ENCODE data around the gene CEMIP.

CEMIP gene

DNA sequence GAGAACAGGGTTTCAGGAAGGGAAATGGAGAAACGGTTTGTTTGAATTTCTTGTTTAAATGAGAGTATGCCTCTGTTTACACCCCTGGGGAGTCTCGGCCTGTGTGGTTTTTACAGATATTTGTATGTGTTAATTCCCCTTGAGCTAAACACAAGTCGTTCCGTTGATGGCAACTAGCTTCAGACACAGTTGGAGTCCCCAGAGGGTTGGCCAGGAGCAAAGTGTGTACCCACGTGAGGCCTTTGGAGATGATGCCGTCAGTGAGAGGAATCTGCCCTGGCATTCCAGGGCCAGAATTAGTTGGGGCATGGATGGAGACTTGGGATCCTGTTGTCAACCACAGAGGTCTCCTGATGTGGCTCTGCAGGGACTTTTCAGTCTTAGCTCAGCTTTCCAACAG lies 44.0 kb downstream of the CEMIP start:
- no peak for DNase-seq (ENCODE audit: low read depth in 2 of 2)

DNA sequence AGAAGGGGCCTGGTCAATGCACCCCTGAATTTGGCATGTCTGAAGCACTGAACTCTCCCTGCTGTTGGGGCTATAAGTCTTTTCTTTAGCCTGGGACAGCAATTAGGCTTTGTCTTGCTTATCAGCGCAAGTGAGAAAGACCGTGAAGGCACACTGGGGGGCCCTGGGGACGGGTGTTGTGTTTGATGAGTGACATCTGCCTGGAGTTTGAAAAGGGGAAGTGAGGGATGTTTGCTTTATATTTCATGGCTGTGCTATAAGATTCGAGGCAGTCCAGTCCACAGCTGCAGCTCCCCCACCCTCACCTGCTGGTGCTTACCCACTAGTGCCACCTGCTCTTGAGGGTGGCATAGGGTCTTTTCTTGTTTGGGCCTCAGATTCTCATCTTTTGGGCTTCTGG lies 44.8 kb downstream of the CEMIP start:
- no peak for DNase-seq (ENCODE audit: low read depth in 2 of 2)

DNA sequence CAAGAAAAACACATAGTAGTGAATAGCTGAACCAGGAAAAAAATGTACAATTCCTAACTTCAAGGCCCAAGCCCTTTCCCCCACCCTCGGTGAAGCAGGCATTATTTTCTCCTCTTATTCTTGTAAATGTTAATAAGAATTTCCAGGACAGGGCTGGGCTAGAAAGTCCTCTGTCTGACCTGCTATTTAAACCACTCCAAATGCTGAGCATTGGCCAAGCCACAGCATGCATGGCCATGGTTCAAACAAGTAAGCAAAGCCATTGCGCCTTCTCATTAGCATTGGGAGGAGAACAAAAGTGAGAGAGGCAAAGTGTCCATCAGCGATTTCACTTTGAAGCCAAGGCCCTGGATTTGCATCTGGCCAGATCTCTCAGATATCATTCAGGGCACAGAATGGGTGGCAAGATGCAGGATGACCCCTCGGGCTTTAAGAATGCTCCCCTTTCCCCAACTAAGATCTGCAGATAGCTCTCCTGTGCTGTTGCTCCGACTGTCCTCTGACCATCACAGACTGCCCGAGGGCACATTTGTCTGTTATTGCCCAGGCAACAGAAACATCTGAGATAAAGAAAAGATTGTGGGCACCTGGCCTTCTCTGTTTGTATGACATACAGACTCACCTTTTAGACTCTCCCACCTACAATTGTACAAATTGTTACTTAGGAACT lies 46.3 kb downstream of the CEMIP start:
- no peak for DNase-seq (ENCODE audit: low read depth in 2 of 2)

GRCh38 chr15:80828796-80829195 lies 49.6 kb downstream of the CEMIP start:
- DNase-seq (ENCODE audit: low read depth in 2 of 2) = no peak

- no peak for DNase-seq (ENCODE audit: low read depth in 2 of 2)
These were observed 51.5 kb downstream of the CEMIP start for GRCh38 chr15:80830677-80831076.

DNA sequence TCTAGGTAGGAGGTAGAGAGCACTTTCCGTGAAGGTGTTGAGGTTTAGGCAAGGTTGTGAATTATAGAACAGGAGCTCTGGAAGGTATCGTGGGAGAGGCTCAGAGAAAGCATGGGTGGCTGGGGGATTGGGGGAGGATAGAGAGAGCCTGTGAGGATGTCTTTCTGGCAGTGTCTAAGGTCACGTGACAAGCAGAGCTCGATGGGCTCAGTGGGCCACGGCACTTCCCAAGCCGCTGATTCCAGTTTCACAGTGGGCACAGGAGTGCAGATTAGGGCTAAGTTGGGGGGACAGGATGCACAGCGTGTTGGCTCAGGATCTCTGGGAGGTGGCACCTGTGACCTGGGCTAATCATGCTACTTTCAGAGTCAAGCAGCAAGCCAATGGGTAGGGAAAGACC lies 52.0 kb downstream of the CEMIP start:
- DNase-seq (ENCODE audit: low read depth in 2 of 2) = no peak

GRCh38 chr15:80831606-80832224 lies 52.5 kb downstream of the CEMIP start:
- no peak for DNase-seq (ENCODE audit: low read depth in 2 of 2)

DNA sequence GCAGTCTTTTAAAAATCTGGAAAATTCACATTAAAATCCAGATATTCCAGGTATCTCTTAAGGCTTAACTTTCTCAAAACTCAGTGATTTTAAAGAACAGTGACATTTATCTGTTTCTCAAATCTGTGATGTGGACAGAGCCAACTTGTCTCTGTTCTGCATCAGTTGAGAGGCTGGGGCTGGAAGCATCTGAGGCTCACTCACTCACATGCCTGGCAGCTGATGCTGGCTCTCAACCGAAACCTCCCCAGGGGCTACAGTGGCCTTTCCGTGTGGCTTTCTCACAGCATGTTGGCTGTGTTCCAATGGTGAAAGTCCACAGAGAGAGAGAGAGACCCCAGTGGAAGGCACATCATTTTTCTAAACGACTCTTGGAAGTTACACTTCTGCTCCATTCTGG lies 53.5 kb downstream of the CEMIP start:
- DNase-seq (ENCODE audit: low read depth in 2 of 2) = no peak

DNA sequence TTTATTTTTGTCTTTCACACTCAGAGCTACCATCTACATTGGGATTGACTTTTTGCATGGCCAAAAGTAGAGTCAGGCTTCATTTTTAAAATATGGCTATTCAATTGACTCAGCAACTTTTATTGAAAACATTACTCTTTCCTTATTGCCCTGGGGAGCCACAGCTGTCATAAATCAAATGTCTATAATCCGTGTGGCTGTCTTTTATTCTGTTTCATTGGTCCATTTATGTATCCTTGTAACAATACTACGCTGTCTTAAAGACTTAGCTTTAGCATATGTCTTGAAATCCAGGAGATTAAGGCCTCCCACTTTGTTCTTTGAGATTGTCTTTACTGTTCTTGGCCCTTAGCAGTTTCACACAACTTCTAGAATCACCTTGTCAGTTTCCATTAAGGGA lies 55.2 kb downstream of the CEMIP start:
- no peak for DNase-seq (ENCODE audit: low read depth in 2 of 2)

DNA sequence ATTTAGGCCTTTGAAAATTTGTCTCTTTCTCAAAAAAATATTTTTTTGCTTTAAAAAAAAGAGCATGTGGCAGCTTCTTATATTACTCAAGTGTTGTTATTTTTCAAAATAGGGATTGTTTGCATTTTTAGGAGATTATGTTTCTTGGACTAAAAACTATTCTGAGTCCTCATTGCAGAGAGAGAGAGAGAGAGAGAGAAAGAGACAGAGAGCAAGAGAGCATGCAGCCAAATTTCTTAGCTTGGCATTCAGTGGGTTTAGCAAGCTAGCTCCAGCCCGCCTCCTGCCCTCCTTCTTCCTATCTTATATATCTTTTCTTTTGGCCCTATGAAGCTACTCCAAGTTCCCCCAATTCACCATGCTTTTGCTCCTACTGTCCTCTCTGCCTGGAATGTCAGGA lies 55.7 kb downstream of the CEMIP start:
- no peak for DNase-seq (ENCODE audit: low read depth in 2 of 2)

- no peak for DNase-seq (ENCODE audit: low read depth in 2 of 2)
These were observed 56.2 kb downstream of the CEMIP start for GRCh38 chr15:80835336-80835735.

- no peak for DNase-seq (ENCODE audit: low read depth in 2 of 2)
These were observed 57.1 kb downstream of the CEMIP start for GRCh38 chr15:80836223-80836622.

- no peak for DNase-seq (ENCODE audit: low read depth in 2 of 2)
These were observed 57.8 kb downstream of the CEMIP start for GRCh38 chr15:80837006-80837405.

DNA sequence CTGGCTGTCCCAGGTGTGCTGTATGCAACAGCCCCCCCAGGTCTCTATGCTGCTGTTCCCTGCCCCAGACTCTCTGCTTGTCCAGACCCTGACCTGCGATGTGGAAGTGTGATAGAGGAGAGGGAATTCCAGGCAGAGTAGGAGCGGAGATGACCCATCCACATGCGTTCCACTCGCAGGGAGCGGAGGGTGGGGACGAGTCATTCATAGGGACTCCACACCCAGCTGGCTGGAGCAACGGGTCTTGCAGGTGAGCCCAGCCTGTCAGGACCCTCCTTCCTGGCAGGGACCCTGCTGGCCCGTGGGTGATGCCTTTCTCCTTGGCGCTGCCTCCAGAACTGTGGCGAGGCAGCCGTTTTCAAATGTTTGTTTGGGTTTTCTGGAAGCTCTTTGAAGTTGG lies 58.8 kb downstream of the CEMIP start:
- no peak for DNase-seq (ENCODE audit: low read depth in 2 of 2)

DNA sequence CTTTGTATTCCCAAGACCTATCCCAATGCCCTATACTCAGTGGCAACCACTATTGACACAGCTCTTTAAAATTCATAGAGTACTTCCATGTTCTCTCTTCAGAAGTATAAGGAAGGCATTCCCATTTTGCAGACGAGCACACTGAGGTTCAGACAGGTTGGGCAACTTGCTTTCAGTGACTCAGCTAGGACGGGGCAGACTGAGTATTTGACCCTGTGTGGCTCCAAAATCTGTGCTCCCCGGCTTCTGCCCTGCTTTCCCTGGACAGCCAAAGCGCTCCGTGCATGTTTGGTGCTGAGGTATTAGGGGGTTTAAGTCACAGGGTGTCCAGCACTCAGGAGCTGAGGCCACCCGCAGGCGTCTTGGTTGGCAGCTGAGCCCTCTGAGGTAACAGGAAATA lies 59.5 kb downstream of the CEMIP start:
- no peak for DNase-seq (ENCODE audit: low read depth in 2 of 2)

- DNase-seq (ENCODE audit: low read depth in 2 of 2) = no peak
These were observed 60.6 kb downstream of the CEMIP start for GRCh38 chr15:80839764-80840130.

- DNase-seq (ENCODE audit: low read depth in 2 of 2) = no peak
These were observed 61.3 kb downstream of the CEMIP start for GRCh38 chr15:80840182-80841130.

GRCh38 chr15:80841541-80841940 lies 62.4 kb downstream of the CEMIP start:
- no peak for DNase-seq (ENCODE audit: low read depth in 2 of 2)

- no peak for DNase-seq (ENCODE audit: low read depth in 2 of 2)
These were observed 65.0 kb downstream of the CEMIP start for GRCh38 chr15:80844011-80844732.

GRCh38 chr15:80846031-80846815 lies 67.1 kb downstream of the CEMIP start:
- DNase-seq (ENCODE audit: low read depth in 2 of 2) = no peak

DNA sequence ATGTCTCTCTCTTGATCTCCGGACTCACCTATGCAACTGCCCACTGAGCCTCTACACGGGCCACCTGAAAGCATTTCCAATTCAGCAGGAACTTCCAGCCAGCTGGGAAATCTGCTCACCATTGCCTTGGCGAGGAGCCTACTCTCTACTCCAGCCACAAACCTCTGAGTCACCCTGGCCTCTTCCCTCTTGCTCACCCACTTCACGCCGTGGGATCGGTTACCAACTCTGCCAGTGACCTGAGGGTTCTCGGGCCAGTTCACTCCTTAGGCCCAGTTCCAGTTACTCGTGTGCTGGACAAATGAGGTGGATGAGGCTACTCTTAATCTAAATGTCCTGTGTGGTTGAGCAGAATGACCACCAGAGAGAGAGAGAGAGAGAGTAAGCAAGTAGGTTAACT lies 70.1 kb downstream of the CEMIP start:
- no peak for DNase-seq (ENCODE audit: low read depth in 2 of 2)
